NOMO-1 treated with DMSO at 0.1 percent for 48 hours (cell line): ENCODE measurements around the gene TLX2.

ENCODE experiments used
- DNase-seq: peaks from one replicate; lab custom pipeline; 2025; ENCODE audit not compliant: unreplicated experiment; lab: John Stamatoyannopoulos, UW

The TLX2 gene

GRCh38 chr2:74511104-74511989, 2.9 kb upstream of the TLX2 start:
- DNase-seq = no peak

DNA sequence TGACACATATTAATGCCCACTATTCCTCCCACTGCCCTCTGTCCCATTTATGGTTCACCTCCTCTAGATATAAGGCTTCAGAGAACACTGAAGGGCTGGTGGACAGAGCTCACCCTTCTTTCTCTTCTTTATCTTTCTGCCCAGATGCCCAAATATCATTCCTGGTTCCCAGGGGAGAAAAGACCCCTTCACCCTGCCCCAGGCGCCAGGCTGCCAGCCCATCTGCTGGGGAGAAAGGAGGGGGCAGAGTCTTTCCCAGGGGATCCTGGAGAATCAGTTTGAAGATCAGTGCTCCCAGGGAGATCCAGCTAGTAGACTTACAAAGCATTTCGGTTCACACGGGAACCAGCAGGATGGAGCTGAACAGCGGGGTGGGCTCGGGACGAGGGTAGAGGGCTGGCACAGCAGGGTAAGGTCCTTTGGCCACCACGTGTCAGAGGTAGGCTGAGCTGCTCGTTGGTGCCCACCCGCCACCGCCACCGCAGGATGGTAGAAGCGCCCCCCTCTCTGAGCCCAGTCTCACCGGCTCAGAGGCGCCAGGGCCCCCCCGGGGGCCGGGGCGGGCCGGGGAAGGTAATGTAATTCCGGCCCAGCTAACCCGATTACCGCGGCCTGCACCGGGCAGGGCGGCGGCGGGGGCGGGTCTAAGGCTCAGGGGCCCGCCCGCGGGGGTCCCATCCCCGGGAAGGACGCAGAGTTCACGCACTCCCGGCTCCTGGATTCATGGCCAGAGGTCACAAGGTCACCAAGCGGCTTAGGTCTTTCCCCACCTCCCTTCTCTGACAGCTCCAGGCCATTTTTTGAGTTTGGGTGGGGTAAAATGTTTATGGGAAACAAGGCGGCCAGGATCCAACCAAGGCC, 1.3 kb upstream of the TLX2 start:
- DNase-seq = no peak

DNA sequence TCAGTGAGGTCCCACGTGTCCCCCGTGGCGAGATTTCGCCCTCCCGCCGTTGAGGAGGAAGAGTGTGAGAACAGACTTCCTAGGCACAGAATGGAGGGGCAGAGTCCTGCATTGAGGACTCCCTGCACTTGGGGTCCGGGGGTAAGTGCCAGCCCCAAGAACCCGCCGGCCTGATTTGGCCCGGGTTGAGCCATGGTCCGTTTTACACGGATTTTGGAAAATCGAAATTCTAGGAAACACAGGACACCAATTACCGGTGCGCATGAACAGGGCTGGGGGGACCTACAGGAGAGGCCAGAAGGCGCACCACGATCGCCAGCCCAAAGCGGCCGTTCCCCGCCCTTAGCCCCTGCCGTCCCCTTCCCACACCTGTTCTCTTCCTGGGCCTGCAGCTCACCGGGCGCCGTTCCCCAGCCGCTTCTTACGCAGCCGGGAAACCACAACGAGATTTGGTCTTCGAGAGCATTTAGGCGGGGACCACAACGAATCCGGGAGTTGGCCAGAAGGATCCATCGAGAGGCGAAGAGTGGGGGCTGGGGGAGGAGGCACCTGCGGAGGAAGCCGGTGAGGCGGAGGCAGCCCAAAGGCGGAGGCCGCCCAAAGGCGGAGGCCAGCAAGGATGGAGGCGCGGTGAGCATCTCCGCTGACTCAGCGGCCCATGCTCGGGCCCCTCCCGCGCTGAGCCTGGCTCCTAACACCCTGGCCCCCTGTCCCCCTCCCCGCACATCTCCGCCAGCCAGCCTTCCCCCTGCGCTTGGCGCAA, 464 bp upstream of the TLX2 start:
- no peak for DNase-seq

- DNase-seq = no peak
These were observed 1.2 kb downstream of the TLX2 start for GRCh38 chr2:74515271-74515980.

DNA sequence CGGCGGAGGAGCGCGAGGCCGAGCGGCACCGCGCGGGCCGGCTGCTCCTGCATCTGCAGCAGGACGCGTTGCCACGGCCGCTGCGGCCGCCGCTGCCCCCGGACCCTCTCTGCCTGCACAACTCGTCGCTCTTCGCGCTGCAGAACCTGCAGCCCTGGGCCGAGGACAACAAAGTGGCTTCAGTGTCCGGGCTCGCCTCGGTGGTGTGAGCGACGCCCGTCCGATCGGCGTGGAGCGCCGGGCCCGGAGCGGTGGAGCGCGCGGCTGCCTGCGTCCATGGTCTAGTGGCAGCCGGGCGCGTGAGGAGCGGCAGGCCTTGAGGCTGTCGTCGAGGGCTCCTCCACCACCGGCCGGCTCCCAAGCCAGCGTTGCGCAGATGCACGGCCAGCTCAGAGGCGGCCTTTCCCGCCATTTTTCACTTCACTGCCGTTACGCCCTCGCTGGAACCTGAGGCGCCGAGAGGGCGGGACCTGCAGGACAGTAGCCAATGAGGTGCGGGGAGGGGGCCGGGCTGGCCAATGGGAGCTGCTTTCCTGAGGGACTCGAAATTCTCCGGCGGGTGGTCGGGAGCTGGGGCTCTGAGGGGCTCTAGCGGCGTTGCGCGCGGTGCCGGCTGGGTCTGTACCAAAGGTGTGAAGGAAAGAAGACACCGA, 1.9 kb downstream of the TLX2 start:
- no peak for DNase-seq

GRCh38 chr2:74516650-74517049, 2.4 kb downstream of the TLX2 start:
- DNase-seq = no peak

DNA sequence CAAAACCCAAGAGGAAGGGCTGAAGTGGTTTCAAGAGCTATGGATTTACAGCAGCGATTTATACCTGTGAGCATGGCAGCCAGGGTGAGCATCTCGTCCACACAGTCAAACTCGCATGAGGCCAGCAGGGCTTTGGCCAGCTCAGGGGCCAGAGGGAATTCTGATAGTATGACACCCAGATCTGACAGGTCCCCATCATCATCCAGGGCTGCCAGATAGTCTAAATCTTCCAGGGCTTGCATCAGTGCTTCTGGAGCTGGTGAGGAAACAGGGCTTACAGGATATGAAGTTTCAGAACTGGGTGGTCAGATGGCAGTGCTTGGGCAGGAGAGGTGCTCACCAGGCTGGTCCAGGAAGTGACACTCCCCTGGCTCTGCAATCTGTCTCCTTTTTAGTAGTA, 8.3 kb downstream of the TLX2 start:
- no peak for DNase-seq

GRCh38 chr2:74524005-74524404, 9.8 kb downstream of the TLX2 start:
- no peak for DNase-seq

DNA sequence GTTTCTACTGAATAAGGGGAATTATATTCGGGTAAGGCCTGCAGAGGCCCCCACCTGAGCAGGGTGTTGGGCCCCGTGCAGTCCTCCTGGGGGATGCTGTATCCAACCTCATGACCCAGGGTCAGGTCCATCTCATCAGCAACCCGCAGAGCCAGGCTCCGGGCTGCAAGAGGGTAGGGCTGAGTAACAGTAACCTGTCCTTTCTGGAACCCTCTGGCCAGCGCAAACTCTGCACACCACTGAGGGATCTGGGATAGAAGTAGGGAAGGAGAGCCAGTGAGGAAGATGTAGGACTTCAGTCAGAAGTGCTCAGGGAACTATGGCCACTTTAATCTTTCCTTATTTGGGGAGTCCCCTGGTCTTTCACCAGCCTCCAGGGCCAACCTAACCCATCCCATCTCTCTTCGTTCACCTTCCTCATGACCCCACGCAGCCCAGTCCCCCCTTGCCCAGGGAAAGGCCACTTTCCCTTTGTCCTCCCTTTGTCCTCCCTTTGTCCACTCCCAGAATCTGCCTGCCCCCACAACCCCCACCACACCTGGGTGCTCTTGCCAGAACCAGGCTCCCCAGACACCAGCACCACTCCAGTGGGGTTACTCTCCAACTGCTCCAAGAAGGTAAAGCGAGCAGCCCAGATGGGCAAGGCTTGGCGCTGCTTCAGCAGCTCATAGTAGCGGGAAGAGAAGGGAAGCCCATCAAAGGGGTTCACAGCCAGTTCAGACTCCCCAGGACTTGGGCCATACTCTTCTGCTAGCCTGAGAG, 10.9 kb downstream of the TLX2 start:
- DNase-seq = no peak

DNA sequence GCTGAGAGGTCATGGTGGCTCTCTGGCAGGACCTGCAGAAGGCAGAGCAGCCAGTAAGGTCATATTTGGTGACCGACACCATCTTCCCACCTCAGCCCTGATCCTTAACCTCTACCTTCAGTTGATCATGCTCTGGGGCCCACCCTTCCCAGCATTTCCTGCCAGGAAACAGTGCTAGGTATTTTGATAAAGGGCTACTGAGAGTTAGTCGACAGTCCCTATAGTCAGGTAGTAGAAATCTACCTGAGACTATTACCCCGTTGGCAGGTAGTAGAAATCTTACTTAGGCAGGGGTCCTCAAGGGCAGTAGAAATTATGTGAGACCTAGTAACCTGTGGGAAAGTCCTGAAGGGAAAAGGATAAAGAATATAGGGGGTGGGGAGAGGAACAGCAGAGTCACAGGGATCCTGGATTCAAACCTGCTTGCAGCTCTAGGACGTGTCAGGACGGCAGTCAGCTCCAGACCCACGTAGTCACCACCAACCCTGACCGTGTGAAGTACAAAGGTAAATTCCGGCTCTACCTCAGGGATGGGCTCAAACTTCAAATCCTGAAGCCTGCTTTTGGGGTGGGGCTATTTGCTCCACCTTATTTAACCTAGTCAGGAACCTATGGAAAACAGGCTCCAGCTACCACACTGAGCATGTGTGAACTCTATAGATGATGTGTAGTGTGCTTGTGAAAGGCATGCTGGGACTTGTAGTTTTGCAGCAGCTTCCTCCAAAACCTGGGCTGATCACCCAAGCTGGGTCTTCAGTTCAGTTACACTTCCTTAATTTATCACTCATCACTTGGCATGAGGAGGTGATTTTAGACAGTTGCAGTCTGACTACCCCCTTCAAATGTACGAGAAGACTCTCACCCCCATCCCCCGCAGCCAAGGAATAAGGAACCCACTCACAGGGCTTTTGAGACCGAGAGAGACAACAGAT, 11.7 kb downstream of the TLX2 start, which contains the start of gene DQX1:
Gene DQX1, minus strand, starts transcription at position 515 of the 932 bp plus-strand sequence. Its CDS starts 502 bp downstream, at position 13.
- peak; percentile 89 for DNase-seq

DNA sequence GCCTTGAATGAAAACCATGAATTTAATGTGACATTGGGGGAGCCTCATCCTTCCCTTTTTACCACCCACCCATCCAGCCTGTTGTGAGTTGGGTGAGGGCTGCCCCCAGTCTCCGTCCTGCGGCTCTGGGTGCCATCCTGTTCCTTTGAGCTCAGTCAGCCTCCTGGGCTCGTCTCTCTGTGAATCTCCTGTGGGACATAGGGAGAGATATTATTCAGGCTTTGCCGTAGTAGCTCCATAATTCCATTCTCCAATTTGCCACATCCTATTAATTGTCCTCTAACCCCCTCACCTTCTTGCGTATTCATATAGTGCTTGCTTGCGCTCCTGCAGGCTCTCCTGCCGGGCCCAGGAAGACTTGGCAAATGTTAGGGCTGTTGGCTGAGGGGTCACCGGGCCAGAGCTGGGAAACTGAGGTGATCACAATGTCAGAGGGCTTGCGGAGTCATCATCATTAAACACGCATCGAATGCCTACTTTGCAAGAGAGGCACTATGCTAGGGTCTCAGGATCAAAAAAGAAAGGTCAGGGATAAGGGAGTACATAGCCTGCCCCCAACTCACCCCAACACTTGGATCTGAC, 12.5 kb downstream of the TLX2 start:
- no peak for DNase-seq

DNA sequence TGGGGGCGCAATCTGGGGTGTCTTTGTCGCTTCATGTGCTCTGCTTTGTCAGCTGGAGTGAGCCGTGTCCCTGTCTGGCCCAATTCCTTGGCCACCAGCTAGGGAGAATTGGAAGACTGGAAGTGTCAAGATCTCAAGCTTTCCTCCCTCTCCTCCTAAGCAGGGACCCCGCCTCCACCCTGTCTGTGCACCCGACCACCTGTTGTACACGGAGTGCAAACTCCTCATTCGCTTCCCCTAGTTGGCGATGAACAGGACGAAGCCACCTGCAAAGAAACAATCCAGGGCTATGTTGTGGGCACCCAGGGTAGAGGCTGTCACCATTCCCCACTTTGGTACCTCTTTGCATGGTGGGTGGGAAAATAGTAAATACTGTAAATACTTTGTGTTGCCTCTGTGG, 13.5 kb downstream of the TLX2 start:
- DNase-seq = no peak

DNA sequence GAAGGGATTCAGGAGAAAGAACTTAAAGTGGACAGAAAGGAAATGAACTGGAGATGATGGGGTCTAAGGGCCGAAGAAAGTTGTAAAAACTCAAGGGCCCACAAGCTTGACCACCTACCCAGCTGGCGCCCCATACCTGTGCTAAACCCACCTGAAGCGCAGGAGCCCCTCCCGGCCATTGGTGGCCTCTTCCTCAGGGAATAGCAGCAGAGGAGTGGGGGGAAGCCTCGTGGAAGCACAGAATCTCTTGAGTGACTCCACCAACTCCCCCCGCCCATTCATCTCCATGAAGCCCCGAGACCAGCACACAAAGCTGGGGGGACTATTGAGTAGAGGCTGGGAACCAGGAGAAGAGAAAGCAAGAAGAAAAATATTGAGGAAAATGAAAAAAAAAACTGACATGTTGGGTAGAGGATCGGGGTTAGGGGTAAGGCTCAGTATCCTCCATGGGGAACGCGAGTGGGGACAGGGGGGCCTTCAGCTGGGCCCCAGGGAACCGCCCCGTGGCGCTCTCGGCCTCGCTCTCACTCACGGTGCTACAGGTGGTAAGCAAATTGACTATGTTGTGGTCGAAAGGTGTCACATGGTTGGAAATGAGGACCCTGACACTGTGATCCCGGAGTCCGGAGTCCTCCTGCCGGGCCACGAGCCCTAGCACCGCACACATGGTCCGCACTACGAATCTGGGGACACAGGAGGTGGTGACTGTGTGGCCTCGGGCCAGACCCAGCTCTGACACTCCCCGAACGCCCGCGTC, 14.5 kb downstream of the TLX2 start:
- peak; percentile 6 for DNase-seq

- DNase-seq = peak; percentile 98
These were observed 15.3 kb downstream of the TLX2 start, which contains the start of the genes AUP1 and HTRA2 for GRCh38 chr2:74529357-74530238. TSS of gene AUP1 (minus strand) at chr2:74529706. CDS start at chr2:74529629, 77 bp downstream. TSS of gene HTRA2 (plus strand) at chr2:74529933. CDS start at chr2:74530007, 74 bp downstream.

DNA sequence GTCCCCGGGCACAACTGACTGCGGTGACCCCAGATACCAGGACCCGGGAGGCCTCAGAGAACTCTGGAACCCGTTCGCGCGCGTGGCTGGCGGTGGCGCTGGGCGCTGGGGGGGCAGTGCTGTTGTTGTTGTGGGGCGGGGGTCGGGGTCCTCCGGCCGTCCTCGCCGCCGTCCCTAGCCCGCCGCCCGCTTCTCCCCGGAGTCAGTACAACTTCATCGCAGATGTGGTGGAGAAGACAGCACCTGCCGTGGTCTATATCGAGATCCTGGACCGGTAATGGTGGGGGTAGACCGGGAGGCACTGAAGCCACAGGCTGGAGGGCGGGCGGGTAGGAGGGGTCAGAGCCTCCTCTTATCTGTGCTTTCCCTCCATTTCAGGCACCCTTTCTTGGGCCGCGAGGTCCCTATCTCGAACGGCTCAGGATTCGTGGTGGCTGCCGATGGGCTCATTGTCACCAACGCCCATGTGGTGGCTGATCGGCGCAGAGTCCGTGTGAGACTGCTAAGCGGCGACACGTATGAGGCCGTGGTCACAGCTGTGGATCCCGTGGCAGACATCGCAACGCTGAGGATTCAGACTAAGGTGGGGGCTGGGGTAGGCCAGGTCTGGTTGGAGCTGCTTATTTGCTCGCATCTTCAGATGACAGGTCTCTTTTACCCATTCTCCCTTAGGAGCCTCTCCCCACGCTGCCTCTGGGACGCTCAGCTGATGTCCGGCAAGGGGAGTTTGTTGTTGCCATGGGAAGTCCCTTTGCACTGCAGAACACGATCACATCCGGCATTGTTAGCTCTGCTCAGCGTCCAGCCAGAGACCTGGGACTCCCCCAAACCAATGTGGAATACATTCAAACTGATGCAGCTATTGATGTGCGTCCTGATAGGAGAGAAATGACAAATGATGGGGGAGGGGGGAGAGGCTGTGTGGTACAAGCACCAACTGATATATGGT, 16.3 kb downstream of the TLX2 start:
- DNase-seq = peak; percentile 30
